ENCODE measurements around the gene TMEM201.

- TF ChIP-seq CTCF (IDR thresholded peaks at IDR 0.05) (no peak), POLR2A (IDR thresholded peaks at IDR 0.05) (no peak)
Measured at GRCh38 chr1:9648171-9648570, 59.5 kb downstream of the TMEM201 start.

All from heart left ventricle (tissue), 13 donors.